NB4 (cell line): Measurements from ENCODE around the gene COL6A5.

ENCODE experiments used
- MYC ChIP-seq: IDR thresholded peaks from 2 replicates; pipeline ENCODE4 v1.6.1; 2011; ENCODE audit warnings: low read depth, low read length
- POLR2A ChIP-seq: IDR thresholded peaks from 2 replicates; pipeline ENCODE4 v1.6.1; 2011; ENCODE audit warnings: mild to moderate bottlenecking; ENCODE audit not compliant: insufficient read length; ENCODE audit errors: extremely low read depth
- TF ChIP-seq, protein P1 (sequence below): IDR thresholded peaks from one replicate; pipeline ENCODE4 v1.5.1; 2012; ENCODE audit warnings: low read depth, low read length
- TF ChIP-seq, protein P2 (sequence below): IDR thresholded peaks from 2 replicates; pipeline ENCODE4 v1.6.1; 2011; ENCODE audit warnings: low read depth, low read length

DNA sequence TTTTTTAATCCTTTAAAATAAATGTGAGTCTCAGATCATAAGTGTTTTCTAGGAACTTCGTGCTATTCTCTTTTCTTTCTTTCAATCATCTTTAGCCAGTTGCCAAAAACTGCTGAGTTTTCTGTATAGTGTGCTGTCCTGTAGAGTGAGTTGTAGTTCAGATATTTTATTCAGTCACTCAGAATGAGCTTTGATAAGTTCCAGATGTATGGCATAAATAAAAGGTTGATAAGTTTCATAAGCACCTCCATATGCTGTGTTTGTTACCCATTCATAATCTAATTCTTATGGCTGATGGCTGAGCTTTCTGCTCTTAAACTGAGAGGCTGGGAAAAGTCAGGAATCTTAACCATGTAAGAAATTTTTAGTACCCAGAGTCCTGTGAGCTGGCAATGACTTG lies 112.2 kb downstream of the COL6A5 start:
- TF ChIP-seq, protein P1, sequence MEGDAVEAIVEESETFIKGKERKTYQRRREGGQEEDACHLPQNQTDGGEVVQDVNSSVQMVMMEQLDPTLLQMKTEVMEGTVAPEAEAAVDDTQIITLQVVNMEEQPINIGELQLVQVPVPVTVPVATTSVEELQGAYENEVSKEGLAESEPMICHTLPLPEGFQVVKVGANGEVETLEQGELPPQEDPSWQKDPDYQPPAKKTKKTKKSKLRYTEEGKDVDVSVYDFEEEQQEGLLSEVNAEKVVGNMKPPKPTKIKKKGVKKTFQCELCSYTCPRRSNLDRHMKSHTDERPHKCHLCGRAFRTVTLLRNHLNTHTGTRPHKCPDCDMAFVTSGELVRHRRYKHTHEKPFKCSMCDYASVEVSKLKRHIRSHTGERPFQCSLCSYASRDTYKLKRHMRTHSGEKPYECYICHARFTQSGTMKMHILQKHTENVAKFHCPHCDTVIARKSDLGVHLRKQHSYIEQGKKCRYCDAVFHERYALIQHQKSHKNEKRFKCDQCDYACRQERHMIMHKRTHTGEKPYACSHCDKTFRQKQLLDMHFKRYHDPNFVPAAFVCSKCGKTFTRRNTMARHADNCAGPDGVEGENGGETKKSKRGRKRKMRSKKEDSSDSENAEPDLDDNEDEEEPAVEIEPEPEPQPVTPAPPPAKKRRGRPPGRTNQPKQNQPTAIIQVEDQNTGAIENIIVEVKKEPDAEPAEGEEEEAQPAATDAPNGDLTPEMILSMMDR, result no peak
- TF ChIP-seq POLR2A (no peak), MYC (no peak)
- TF ChIP-seq, protein P2, sequence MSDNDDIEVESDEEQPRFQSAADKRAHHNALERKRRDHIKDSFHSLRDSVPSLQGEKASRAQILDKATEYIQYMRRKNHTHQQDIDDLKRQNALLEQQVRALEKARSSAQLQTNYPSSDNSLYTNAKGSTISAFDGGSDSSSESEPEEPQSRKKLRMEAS, result no peak
